Transverse colon (tissue), 4 donors: ENCODE results near the gene AQP12B.

Experiments
- EP300 ChIP-seq: sonication (generic); formaldehyde crosslinking; IDR thresholded peaks from one replicate; pipeline ENCODE4 v1.6.1; 2017; ENCODE audit warnings: antibody characterized with exemption, low read depth
- POLR2A ChIP-seq: fragments of 450-650 bp; IDR thresholded peaks from one replicate; pipeline ENCODE4 v1.6.1; 2016; ENCODE audit warnings: antibody characterized with exemption, mild to moderate bottlenecking, moderate library complexity
- POLR2AphosphoS5 ChIP-seq, 3 donors: sonication (generic); formaldehyde crosslinking; IDR thresholded peaks; one replicate each; pipeline ENCODE4 v1.6.1; 2016; ENCODE audit warnings: antibody characterized with exemption in 3 of 3
- TF ChIP-seq, protein P1 (sequence below), 5 experiments: fragments of 200-600 bp in 3 of 5; fragments of 450-650 bp in 2 of 5; sonication (generic) in 3 of 5; IDR thresholded peaks; 1 replicate in 2 of 5; 2 replicates in 3 of 5; pipeline ENCODE4 v1.5.1; 2016 to 2017; ENCODE audit warnings: antibody characterized with exemption in 5 of 5, inconsistent platforms in 3 of 5, mild to moderate bottlenecking in 2 of 5, moderate library complexity in 1 of 5

GRCh38 chr2:240649331-240649730, 33.4 kb downstream of the AQP12B start:
- TF ChIP-seq EP300 (no peak), POLR2AphosphoS5 (IDR thresholded peaks at IDR 0.05) (no peak), POLR2A (no peak)
- TF ChIP-seq, protein P1, sequence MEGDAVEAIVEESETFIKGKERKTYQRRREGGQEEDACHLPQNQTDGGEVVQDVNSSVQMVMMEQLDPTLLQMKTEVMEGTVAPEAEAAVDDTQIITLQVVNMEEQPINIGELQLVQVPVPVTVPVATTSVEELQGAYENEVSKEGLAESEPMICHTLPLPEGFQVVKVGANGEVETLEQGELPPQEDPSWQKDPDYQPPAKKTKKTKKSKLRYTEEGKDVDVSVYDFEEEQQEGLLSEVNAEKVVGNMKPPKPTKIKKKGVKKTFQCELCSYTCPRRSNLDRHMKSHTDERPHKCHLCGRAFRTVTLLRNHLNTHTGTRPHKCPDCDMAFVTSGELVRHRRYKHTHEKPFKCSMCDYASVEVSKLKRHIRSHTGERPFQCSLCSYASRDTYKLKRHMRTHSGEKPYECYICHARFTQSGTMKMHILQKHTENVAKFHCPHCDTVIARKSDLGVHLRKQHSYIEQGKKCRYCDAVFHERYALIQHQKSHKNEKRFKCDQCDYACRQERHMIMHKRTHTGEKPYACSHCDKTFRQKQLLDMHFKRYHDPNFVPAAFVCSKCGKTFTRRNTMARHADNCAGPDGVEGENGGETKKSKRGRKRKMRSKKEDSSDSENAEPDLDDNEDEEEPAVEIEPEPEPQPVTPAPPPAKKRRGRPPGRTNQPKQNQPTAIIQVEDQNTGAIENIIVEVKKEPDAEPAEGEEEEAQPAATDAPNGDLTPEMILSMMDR (IDR thresholded peaks at IDR 0.05), result no peak
